ENCODE measurements around the gene ZNF800.

The ZNF800 gene

GRCh38 chr7:127348247-127348631, 44.3 kb downstream of the ZNF800 start:
- Histone ChIP-seq H3K27me3 (ENCODE audit: insufficient read depth, low read length) (peaks cover 55% of the 10 kb centered on the region), H3K27ac (ENCODE audit: low read depth, low read length) (no peak overlapping the region), H3K4me3 (ENCODE audit: low read length) (peak overlapping the region; percentile 40)

GRCh38 chr7:127347567-127348246, 44.8 kb downstream of the ZNF800 start:
- peak overlapping the region; percentile 40 for H3K4me3 ChIP-seq (ENCODE audit: low read length)
- H3K4me1 ChIP-seq (ENCODE audit: insufficient read depth, low read length): no peaks in the 10 kb centered on the region
- WGBS: 5% methylated on average over 79 of the region's 79 CpGs
- peaks cover under 1% of the 10 kb centered on the region; the same call in 1 of the 2 replicates for H3K9me3 ChIP-seq (ENCODE audit: insufficient read depth, low read depth, low read length)
- H3K27me3 ChIP-seq (ENCODE audit: insufficient read depth, low read length): peaks cover 55% of the 10 kb centered on the region
- H3K27ac ChIP-seq (ENCODE audit: low read depth, low read length): no peak overlapping the region
- H3K9ac ChIP-seq (ENCODE audit: low read depth, low read length): no peak overlapping the region; the same call in 1 of the 2 replicates
- H3K36me3 ChIP-seq (ENCODE audit: insufficient read depth, low read length): no peaks in the 10 kb centered on the region

More at GRCh38 chr7:127348247-127348631, 44.3 kb downstream of the ZNF800 start:
- Histone ChIP-seq H3K9me3 (ENCODE audit: insufficient read depth, low read depth, low read length) (no peaks in the 10 kb centered on the region), H3K36me3 (ENCODE audit: insufficient read depth, low read length) (no peaks in the 10 kb centered on the region), H3K4me1 (ENCODE audit: insufficient read depth, low read length) (no peaks in the 10 kb centered on the region), H3K9ac (ENCODE audit: low read depth, low read length) (no peak overlapping the region; the same call in 1 of the 2 replicates)
- WGBS: no CpG with 5 or more reads among the region's 3 CpGs

DNA sequence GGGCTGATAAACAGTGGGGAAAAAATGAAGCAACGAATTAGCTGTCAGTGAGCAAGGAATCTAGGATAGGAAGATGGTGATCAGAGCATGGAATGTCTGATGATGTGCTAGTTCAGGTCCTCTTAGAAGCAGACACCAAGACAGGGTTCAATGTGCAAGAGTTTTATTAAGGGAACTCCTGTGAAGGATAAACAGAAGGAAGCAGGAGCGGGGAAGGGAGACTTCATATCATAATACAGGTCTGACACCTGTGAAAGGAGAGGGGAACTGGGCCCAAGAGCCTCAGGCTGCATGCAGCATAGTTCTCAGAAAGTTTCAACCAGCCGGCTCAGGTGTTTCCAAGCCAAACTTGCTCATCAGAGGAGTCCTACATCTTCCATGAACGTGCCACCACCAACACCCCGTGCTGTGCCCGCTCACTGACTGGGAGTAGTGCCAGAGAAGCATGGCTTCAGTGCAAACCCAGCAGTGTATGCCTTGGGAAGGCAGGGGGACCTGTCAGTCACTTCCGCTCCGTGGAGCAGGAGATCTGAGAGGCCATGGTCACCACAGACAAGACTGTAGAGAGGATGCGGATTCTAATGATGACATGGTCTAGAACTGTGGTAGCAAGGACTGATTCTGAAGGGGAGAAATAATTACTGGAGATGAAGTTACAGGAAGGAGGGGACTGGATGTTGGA, 45.8 kb downstream of the ZNF800 start:
- 85% methylated on average over 9 of the region's 9 CpGs for whole genome bisulfite sequencing
- no peaks in the 10 kb centered on the region for H3K4me1 ChIP-seq (ENCODE audit: insufficient read depth, low read length)
- peaks cover 55% of the 10 kb centered on the region for H3K27me3 ChIP-seq (ENCODE audit: insufficient read depth, low read length)
- no peak overlapping the region for H3K9ac ChIP-seq (ENCODE audit: low read depth, low read length)
- no peak overlapping the region for H3K27ac ChIP-seq (ENCODE audit: low read depth, low read length)
- H3K4me3 ChIP-seq (ENCODE audit: low read length): no peak overlapping the region
- H3K9me3 ChIP-seq (ENCODE audit: insufficient read depth, low read depth, low read length): peaks cover 4% of the 10 kb centered on the region; the same call in 1 of the 2 replicates
- H3K36me3 ChIP-seq (ENCODE audit: insufficient read depth, low read length): no peaks in the 10 kb centered on the region

GRCh38 chr7:127342596-127342995, 49.9 kb downstream of the ZNF800 start:
- peaks cover 24% of the 10 kb centered on the region for H3K27me3 ChIP-seq (ENCODE audit: insufficient read depth, low read length)
- H3K36me3 ChIP-seq (ENCODE audit: insufficient read depth, low read length): no peaks in the 10 kb centered on the region
- H3K4me1 ChIP-seq (ENCODE audit: insufficient read depth, low read length): no peaks in the 10 kb centered on the region
- no peak overlapping the region for H3K9ac ChIP-seq (ENCODE audit: low read depth, low read length)
- no peak overlapping the region for H3K27ac ChIP-seq (ENCODE audit: low read depth, low read length)
- peaks cover 4% of the 10 kb centered on the region; the same call in 1 of the 2 replicates for H3K9me3 ChIP-seq (ENCODE audit: insufficient read depth, low read depth, low read length)
- H3K4me3 ChIP-seq (ENCODE audit: low read length): no peak overlapping the region
- 62% methylated on average over 1 of the region's 1 CpG for WGBS

GRCh38 chr7:127338122-127338521, 54.4 kb downstream of the ZNF800 start:
- H3K27me3 ChIP-seq (ENCODE audit: insufficient read depth, low read length): no peaks in the 10 kb centered on the region
- no peak overlapping the region for H3K27ac ChIP-seq (ENCODE audit: low read depth, low read length)
- H3K9me3 ChIP-seq (ENCODE audit: insufficient read depth, low read depth, low read length): peaks cover 4% of the 10 kb centered on the region; the same call in 1 of the 2 replicates
- 83% methylated on average over 1 of the region's 1 CpG for WGBS
- no peaks in the 10 kb centered on the region for H3K4me1 ChIP-seq (ENCODE audit: insufficient read depth, low read length)
- H3K4me3 ChIP-seq (ENCODE audit: low read length): no peak overlapping the region
- no peaks in the 10 kb centered on the region for H3K36me3 ChIP-seq (ENCODE audit: insufficient read depth, low read length)
- no peak overlapping the region for H3K9ac ChIP-seq (ENCODE audit: low read depth, low read length)

DNA sequence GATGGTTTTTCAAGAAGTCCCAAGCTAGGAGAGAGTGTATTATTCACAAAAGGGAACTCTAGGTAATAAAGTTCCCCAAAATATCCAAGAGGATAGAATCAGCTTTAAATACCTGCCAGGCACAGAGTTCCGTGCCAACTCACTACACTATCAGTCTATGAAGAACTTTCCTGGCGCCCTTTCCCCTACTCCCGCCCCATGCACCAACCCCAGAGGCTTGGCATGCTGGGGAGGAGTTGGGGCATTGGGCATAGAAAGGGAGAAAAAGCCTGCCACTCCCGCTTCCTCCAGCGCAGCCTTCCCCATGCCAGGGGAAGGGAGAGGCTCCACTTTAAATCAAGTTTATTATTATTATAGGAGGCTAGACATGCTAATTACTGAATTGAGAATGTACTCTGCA, 54.9 kb downstream of the ZNF800 start:
- Histone ChIP-seq H3K9ac (ENCODE audit: low read depth, low read length) (no peak overlapping the region), H3K27me3 (ENCODE audit: insufficient read depth, low read length) (no peaks in the 10 kb centered on the region), H3K4me3 (ENCODE audit: low read length) (no peak overlapping the region), H3K27ac (ENCODE audit: low read depth, low read length) (no peak overlapping the region), H3K9me3 (ENCODE audit: insufficient read depth, low read depth, low read length) (peaks cover 2% of the 10 kb centered on the region; the same call in 1 of the 2 replicates), H3K36me3 (ENCODE audit: insufficient read depth, low read length) (no peaks in the 10 kb centered on the region), H3K4me1 (ENCODE audit: insufficient read depth, low read length) (no peaks in the 10 kb centered on the region)
- WGBS: 88% methylated on average over 2 of the region's 5 CpGs

DNA sequence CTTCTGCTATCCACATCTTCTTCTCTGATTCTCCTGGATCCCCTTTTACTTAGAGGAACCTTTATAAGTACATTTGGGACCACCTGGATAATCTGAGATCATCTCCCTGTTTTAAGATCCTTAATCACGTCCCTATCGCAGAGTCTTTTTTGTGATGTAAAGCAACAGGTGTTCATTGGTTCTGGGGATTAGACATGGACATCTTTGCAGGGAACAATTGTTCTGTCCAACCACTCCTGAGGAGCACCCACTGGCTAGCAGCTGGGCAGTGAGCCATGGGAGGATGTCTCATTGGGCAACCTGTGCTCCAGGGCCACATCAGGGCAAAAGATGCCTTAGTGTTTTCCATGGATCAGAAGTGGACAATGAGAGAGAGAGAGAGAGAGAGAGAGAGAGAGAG, 56.0 kb downstream of the ZNF800 start:
- Histone ChIP-seq H3K36me3 (ENCODE audit: insufficient read depth, low read length) (no peaks in the 10 kb centered on the region), H3K4me3 (ENCODE audit: low read length) (no peak overlapping the region), H3K27ac (ENCODE audit: low read depth, low read length) (no peak overlapping the region), H3K4me1 (ENCODE audit: insufficient read depth, low read length) (no peaks in the 10 kb centered on the region), H3K9ac (ENCODE audit: low read depth, low read length) (no peak overlapping the region), H3K27me3 (ENCODE audit: insufficient read depth, low read length) (no peaks in the 10 kb centered on the region), H3K9me3 (ENCODE audit: insufficient read depth, low read depth, low read length) (no peaks in the 10 kb centered on the region)
- 92% methylated on average over 2 of the region's 2 CpGs for WGBS

GRCh38 chr7:127332880-127333279, 59.6 kb downstream of the ZNF800 start:
- Histone ChIP-seq H3K27me3 (ENCODE audit: insufficient read depth, low read length) (no peaks in the 10 kb centered on the region), H3K27ac (ENCODE audit: low read depth, low read length) (no peak overlapping the region), H3K36me3 (ENCODE audit: insufficient read depth, low read length) (no peaks in the 10 kb centered on the region), H3K4me1 (ENCODE audit: insufficient read depth, low read length) (no peaks in the 10 kb centered on the region), H3K9ac (ENCODE audit: low read depth, low read length) (no peak overlapping the region), H3K4me3 (ENCODE audit: low read length) (no peak overlapping the region), H3K9me3 (ENCODE audit: insufficient read depth, low read depth, low read length) (no peaks in the 10 kb centered on the region)
- WGBS: 76% methylated on average over 2 of the region's 2 CpGs

DNA sequence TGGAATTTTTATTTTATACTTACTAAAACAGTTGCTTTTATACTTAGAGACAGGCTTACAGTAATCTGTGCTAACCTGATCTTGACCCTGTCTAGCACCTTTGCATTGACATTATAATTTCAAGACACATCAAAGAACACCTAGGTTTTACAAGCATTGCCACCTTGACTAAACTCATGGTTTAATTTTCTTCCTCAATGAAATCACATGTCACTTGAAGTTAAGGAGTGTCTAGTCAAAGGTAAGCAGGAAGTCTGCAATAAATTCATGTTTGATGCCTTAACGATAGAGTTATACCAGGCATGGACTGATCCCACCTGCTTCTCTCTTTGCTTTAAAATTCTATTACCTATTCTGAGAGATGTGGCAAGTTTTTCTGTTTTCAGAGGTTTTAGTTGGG, 62.4 kb downstream of the ZNF800 start:
- Histone ChIP-seq H3K4me1 (ENCODE audit: insufficient read depth, low read length) (no peaks in the 10 kb centered on the region), H3K9me3 (ENCODE audit: insufficient read depth, low read depth, low read length) (no peaks in the 10 kb centered on the region), H3K4me3 (ENCODE audit: low read length) (no peak overlapping the region), H3K9ac (ENCODE audit: low read depth, low read length) (no peak overlapping the region), H3K27me3 (ENCODE audit: insufficient read depth, low read length) (no peaks in the 10 kb centered on the region), H3K27ac (ENCODE audit: low read depth, low read length) (no peak overlapping the region), H3K36me3 (ENCODE audit: insufficient read depth, low read length) (no peaks in the 10 kb centered on the region)
- 82% methylated on average over 1 of the region's 1 CpG for WGBS

DNA sequence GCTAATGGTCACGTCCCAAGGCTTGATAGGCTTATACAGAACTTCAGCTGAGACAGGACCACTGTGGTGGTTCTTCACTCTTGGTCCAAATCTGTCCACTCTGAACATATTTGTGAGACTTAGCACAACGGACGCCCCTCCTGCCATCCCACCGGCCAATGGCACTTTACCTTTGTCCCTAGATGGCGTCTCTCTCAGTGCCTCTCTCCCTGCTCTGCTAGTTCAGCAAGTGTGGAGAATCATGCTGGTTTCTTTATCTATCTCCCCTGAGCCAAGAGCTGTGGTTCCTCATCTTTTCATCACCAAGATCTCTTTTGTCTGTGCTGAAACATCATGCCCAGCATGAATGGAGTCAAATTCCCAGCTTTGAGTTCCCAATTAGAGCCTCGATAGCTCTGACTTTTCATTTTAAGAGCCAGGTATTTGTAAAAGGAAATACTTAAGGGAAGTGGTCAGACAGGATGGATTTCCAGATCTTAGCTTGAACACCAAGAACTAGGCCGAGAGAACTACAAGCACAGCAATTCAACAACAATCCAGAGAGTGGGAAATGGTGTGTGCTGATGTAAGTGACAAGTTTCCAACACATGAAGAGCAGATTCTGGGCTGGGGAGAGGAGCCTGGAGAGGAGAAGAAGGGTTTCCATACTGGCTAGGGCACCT, 69.5 kb downstream of the ZNF800 start:
- Histone ChIP-seq H3K4me3 (ENCODE audit: low read length) (no peak overlapping the region), H3K9me3 (ENCODE audit: insufficient read depth, low read depth, low read length) (no peaks in the 10 kb centered on the region), H3K9ac (ENCODE audit: low read depth, low read length) (no peak overlapping the region), H3K27me3 (ENCODE audit: insufficient read depth, low read length) (no peaks in the 10 kb centered on the region), H3K36me3 (ENCODE audit: insufficient read depth, low read length) (no peaks in the 10 kb centered on the region), H3K4me1 (ENCODE audit: insufficient read depth, low read length) (no peaks in the 10 kb centered on the region), H3K27ac (ENCODE audit: low read depth, low read length) (no peak overlapping the region)
- WGBS: 83% methylated on average over 7 of the region's 7 CpGs

GRCh38 chr7:127322351-127322750, 70.2 kb downstream of the ZNF800 start:
- Histone ChIP-seq H3K27ac (ENCODE audit: low read depth, low read length) (no peak overlapping the region), H3K4me3 (ENCODE audit: low read length) (no peak overlapping the region), H3K9me3 (ENCODE audit: insufficient read depth, low read depth, low read length) (no peaks in the 10 kb centered on the region), H3K9ac (ENCODE audit: low read depth, low read length) (no peak overlapping the region), H3K27me3 (ENCODE audit: insufficient read depth, low read length) (no peaks in the 10 kb centered on the region), H3K36me3 (ENCODE audit: insufficient read depth, low read length) (no peaks in the 10 kb centered on the region), H3K4me1 (ENCODE audit: insufficient read depth, low read length) (no peaks in the 10 kb centered on the region)
- 88% methylated on average over 5 of the region's 5 CpGs for WGBS

Measured in HUES64 (cell line).